Measurements from ENCODE around the gene HEATR3.

HEATR3 gene, protein sequence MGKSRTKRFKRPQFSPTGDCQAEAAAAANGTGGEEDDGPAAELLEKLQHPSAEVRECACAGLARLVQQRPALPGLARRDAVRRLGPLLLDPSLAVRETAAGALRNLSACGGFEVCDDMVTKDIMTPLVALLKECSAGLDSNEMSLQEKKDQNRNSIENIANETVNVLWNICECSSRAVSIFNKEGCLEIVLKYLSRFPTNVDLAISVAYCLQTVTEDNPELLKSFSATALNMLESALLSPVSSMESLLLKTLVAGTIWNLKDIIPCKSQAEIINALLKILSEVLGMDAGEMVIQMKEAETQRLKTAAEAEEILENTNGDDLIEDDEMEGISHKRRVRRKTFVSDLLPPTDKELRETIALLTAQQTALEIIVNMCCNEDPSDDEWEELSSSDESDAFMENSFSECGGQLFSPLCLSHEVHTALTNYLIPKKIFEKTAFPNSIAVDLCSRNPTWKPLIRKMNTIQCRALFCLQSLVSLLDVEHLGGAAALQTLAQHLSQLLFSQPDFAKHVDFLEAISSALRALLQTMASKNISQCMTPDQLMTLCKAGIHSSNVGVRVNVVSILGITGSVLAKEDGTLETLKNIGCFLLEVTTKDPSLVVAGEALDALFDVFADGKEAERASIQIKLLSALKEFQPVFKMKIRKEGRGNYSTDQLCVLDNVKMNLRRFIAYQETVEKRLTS

DNA sequence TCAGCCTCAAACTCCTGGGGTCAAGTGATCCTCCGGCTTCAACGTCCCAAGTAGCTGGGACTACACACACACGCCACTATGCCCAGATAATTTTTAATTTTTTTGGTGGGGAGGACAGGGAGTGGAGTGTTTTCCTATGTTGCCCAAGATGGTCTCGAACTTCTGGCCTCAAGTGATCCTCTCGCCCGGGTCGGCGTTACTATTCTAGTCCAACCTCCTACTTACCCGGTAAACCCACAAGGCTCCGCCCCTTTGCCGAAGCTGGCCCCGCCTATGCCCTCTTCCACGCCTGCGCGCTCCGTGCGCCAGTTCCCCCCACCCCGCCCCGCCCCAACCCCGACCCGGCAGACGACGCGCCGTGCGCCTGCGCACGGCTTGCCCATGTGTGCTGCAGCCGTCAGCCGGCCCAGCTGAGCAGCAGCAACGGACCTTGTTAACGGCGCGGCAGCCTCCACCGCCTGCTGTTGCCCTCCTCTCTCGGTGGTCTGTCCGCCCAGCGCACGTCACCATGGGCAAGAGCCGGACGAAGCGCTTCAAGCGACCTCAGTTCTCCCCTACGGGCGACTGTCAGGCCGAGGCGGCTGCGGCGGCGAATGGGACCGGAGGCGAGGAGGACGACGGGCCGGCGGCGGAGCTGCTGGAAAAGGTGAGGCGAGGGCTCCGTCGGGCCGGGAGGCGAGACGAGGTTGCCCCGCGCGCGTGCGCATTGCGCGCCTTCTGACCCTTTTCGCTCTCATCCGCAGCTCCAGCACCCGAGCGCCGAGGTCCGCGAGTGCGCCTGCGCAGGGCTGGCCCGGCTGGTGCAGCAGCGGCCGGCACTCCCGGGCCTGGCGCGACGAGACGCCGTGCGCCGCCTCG is at the start of gene HEATR3:
HEATR3 (plus strand) TSS at position 347 of the 858 bp plus-strand sequence; CDS start at position 509, 162 bp downstream.
- DNase-seq: peak; percentile 95

GRCh38 chr16:50017553-50017952 is 48.2 kb upstream of the HEATR3 start:
- no peak for DNase-seq

DNA sequence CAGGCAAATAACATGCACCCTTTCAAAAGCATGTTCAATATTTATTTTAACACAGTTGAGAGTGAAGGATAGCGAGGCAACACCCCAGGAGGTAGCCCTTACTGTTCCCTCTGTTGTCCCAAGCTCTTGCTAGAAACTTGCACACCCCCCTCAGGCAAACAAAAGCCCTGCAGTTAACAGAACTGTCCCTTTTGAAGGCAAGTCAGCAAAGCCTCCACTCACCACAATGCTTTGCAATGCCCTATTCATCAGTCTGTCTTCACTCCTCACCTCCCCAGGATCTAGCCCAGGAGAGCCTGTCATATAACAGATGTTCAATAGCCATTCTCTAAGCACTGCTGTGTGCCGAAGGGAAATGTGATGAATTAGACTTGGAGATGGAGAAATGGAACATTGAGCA is 44.2 kb upstream of the HEATR3 start:
- DNase-seq: no peak

DNA sequence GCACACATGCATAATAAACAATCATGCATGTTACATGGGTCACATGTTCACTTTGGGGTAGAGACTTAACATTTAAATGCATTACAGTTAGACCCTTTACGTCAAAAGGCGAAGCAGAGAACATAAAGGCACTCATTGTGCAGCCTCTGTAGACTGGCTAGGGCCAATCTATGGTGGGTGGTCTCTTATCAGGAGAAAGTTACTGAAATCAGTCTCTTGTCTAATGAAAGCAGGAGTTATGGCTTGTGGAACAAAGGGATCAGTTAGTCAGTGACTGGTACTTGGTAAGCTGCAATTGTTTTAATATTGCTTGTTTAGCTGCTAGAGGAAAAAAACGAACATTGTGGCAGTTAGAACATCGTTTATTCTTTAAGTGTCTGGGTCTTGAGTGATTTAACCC is 42.1 kb upstream of the HEATR3 start:
- DNase-seq: no peak

DNA sequence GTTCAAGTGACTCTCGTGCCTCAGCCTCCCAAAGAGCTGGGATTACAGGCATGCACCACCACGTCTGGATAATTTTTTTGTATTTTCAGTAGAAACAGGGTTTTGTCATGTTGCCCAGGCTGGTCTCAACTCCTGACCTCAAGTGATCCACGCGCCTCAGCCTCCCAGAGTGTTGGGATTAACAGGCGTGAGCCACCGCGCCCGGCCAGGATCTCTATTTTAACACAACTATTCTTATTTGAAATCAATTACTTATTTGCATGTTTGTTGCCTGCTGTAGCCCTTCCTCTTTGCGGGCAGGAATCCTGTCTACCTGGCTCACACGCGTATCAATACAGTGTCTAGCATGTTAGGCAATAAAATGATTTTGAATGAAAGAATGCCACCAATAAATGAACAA is 41.6 kb upstream of the HEATR3 start:
- no peak for DNase-seq

- DNase-seq: peak; percentile 92
Observed at GRCh38 chr16:50024684-50025536, 40.9 kb upstream of the HEATR3 start, which contains the start of gene CNEP1R1. TSS of gene CNEP1R1 (plus strand) at chr16:50025225. CDS start at chr16:50025316, 91 bp downstream.

DNA sequence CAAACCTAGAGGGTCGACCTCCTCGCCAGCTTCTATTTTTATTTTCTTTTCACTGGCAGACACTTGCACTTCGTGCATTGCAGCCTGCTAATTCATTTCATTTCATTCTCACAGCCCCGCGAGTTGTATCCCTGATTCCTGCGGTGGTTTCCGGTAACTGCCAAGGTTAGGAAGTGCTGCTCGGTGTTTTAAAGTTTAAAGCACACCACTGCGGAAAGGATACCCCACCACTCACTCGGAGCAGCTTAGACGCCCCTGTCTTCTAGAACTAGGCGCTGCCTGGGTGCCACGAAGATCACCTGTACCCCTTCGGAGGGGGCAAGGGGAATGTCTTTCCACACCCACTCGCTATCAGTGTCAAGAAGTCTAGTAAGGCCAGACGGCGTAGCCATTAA is 40.2 kb upstream of the HEATR3 start:
- peak; percentile 22 for DNase-seq

GRCh38 chr16:50027829-50028228 is 37.9 kb upstream of the HEATR3 start:
- no peak for DNase-seq

DNA sequence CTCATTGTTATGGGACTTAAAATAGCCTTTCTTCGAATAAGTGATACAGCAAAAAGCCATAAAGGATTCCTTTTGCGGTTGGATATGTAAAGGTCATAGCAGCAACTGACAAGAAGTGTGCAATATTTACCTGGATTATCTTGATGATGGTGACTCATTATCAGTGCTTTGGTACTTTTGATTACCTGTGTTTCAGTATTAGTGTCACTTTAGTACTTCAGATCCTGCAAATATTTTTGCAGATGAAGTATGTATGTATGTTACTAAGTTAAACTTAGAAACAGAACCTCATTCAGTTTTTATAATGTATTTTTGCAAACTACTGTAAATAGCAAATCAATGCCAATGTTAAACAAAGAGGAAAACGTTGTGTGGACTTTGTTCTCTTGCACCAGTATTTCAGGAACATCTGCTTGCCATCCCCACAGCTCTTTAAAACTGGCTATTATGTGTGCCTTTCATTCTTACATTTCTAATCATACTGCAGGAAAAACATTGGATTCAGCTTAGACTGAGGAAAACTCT is 30.2 kb upstream of the HEATR3 start:
- DNase-seq: no peak

DNA sequence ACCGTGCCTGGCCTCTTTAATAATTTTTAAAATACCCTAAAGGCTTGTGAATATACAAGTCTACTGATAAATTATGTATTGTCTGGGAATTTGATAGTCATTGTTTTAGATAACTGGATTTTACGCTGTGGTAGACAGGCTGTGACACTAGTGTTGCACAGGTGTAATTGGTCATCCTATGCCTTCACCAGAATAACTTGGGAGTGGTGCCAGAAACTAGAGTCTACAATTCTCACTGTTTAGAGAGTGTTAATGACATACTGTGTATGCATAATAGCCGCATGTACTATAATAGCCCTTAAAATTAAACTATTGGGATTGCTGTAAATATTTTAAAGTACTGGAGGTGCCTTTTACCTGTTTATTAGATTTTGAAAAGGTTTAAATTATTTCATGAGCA is 29.3 kb upstream of the HEATR3 start:
- DNase-seq: no peak

DNA sequence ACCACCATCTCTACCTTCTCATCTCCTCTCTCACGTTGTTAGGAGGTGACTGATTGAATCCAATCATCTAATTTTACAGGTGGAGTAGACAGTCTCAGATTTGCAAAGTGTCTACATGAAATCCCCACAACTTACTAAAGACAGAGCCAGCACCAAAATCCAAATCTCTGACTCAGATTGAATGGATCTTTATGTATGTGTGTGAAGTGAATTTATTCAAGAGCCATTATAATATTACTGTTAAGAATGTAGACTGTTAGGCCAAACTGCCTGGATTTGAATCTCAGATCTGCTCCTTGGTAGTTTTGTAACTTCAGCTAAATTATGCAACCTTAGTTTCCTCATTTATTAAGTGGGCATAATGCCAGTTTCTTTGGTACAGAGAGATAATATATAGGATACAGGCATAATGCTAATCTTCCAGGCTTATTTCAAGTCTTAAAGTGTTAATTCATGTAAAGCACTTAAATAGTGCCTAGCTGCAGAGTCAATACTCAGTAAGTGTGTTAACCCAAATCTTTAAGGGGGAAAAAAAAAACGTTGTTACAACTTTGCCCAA is 28.0 kb upstream of the HEATR3 start:
- DNase-seq: no peak

DNA sequence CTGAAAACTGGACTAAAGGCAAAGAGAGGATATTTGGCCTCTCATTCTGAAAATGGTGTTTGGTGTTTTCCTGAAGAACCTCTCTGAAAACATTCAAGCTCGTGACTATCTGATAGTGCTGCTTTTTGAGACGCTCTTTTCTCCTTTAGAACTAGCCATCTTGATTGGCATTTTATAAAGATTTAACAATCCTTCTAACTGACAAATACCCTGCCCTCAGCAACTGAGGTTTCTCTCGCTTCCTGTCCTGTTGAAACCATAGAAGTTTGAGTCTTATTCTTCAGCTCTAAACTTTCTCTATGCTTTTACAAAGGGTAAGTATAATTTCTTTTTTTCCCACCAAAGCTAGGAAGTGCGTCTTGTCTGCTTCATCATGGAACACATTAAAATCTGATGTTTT is 27.5 kb upstream of the HEATR3 start:
- DNase-seq: no peak

DNA sequence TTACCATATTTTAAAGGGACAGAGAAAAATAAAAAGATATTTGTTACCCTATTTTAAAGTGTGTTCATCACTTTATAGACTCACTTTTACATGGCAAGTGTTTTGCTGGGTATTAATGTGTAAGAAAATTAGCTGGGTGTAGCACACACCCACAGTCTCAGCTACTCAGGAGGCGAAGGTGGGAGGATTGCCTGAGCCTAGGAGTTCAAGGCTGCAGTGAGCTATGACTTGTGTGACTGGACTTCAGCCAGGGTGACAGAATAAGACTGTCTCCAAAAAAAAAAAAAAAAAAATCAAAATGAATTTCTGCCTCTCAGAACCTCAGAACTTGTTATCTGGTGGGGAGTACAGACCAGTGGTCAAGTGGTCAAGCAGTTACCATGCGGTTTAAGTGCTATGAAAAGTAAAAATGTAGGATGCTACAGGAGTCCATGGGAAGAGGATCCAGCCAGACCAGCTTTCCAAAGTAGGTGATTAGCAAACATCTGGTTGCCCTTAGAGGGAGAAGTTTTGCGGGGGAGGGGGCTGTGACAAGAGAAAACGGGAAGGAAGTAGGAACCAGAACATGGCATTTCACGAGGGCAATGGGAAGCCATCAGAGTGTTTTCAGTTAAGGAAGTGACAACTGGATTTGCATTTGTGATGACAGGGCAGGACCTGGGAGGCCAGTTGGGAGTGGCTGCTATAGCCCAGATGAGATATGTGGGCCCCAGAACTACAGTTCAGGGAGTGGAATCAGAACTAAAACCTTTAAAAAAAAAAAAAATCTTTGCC is 26.8 kb upstream of the HEATR3 start:
- DNase-seq: no peak

- no peak for DNase-seq
Observed at GRCh38 chr16:50040018-50040417, 25.8 kb upstream of the HEATR3 start.

GRCh38 chr16:50040710-50041109 is 25.1 kb upstream of the HEATR3 start:
- no peak for DNase-seq

- DNase-seq: no peak
Observed at GRCh38 chr16:50043358-50043757, 22.4 kb upstream of the HEATR3 start.

DNA sequence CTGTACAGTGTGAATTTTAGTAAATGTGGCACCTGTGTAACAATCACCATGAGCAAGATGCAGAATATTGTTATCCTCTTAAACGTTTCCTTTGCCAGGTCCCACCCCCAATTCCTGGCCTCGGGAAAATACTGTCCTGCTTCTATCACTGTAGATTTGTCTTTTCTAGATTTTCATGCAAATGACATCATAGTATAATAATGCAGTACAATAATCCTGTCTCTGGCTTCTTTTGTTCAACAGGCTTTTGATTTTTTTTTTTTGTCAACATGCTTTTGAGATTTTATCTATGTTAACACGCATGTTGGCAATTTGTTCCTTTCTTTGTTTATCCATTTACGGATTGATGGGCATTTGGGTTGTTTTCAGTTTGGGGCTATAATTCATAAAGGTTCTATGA is 20.4 kb upstream of the HEATR3 start:
- DNase-seq: no peak

- DNase-seq: no peak
Observed at GRCh38 chr16:50046853-50047252, 18.9 kb upstream of the HEATR3 start.

DNA sequence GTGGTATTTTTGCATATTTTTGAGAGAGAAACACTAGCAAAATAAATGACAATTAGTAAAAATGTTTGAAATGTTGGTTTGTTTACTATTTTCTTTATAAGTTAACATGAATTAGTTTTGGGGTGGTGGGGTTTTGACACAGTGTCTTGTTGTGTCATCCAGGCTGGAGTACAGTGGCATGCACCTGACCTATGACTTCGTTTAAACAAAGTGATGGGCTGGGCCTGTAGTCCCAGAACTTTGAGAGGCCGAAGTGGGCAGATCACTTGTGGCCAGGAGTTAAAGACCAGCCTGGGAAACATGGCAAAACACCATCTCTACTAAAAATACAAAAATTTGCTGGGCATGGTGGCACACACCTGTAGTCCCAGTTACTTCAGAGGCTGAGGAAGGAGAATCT is 17.9 kb upstream of the HEATR3 start:
- DNase-seq: no peak

GRCh38 chr16:50050802-50051201 is 15.0 kb upstream of the HEATR3 start:
- DNase-seq: no peak

DNA sequence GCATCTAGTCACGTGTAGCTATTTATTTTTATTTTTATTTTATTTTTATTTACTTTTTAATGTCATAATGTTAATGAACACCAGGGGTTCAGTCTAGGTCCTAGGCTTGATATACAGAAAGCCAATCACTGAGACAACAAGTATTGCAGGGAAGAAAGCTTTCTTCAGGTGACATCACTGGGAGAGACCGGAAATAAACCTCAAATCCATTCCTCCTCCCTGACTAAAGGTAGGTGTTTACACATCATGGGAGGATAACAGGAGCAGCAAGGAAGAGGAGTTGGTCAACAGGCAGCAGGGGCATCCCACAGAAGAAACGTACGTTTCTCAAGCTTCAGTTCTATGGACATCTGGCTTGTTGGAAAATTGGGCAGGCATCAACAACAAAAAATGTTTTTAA is 9.5 kb upstream of the HEATR3 start:
- no peak for DNase-seq

Measured in CD4-positive, alpha-beta T cell treated with Interleukin-6 for 4 hours (primary cell).